ENCODE data around the gene CCL4L2. TPM values are rescaled to one million over a fixed set of nuclear protein-coding genes. Genes with fewer than 3 reads are reported as not detected.

The CCL4L2 gene
- polyA plus RNA-seq, 1 of the 3 experiments (the other 2 are of a cell fraction): not detected

DNA sequence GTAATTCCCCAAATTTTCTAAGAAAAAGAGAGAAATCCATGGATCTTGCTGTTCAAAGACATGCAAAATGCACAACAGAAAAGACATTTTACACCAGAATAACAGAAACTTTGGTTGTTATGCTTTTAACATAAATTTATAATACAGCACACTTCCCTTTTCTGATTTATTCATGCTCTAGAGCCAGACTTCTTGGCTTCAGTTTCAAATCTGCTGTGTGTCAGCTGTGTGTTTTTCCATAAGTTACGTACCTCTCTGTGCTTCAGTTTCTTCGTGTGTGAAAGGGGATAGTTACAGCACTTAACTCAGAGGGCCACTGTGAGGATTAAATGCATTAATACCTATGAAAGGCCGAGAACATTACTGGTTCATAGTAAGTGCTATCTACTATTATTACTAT lies 7.5 kb upstream of the CCL4L2 start:
- H3K27me3 ChIP-seq (ENCODE audit: insufficient read depth): peaks cover 25% of the 10 kb centered on the region
- H3K4me1 ChIP-seq (ENCODE audit: control insufficient read depth in 1 of 2, insufficient read depth in 2 of 2, low read depth in 1 of 2, low read length in 1 of 2): no peaks in the 10 kb centered on the region
- no peak overlapping the region for H3K9ac ChIP-seq
- CTCF ChIA-PET: no interaction called here
- H3K79me2 ChIP-seq (ENCODE audit: insufficient read depth): no peaks in the 10 kb centered on the region
- H3K36me3 ChIP-seq (replicated peaks in 1 of 2; ENCODE audit: control insufficient read depth in 1 of 2, insufficient read depth in 2 of 2, low read length in 1 of 2): no peaks in the 10 kb centered on the region
- no peaks in the 10 kb centered on the region for H3K9me3 ChIP-seq
- no peaks in the 10 kb centered on the region for H3F3A ChIP-seq (replicated peaks; ENCODE audit: insufficient read depth)
- H2AFZ ChIP-seq (ENCODE audit: low read depth): no peak overlapping the region
- WGBS (ENCODE audit: low lambda C conversion rate): 15% methylated on average over 3 of the region's 3 CpGs
- H4K20me1 ChIP-seq (ENCODE audit: insufficient read depth): no peaks in the 10 kb centered on the region
- POLR2A ChIA-PET: no interaction called here
- no peak for DNase-seq
- no peaks in the 10 kb centered on the region for H3K9me2 ChIP-seq
- TF ChIP-seq, protein P1, sequence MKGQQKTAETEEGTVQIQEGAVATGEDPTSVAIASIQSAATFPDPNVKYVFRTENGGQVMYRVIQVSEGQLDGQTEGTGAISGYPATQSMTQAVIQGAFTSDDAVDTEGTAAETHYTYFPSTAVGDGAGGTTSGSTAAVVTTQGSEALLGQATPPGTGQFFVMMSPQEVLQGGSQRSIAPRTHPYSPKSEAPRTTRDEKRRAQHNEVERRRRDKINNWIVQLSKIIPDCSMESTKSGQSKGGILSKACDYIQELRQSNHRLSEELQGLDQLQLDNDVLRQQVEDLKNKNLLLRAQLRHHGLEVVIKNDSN (IDR thresholded peaks at IDR 0.05; ENCODE audit: borderline replicate concordance, low read depth): no peak
- TF ChIP-seq FOXJ3 (CRISPR knock-in tag; IDR thresholded peaks at IDR 0.05): no peak
- H3K27ac ChIP-seq (ENCODE audit: low read depth in 2 of 2, low read length in 1 of 2): no peak overlapping the region
- no peak overlapping the region for H3K4me3 ChIP-seq (ENCODE audit: low read depth in 2 of 2, low read length in 1 of 2)
- H3K4me2 ChIP-seq: no peak overlapping the region

DNA sequence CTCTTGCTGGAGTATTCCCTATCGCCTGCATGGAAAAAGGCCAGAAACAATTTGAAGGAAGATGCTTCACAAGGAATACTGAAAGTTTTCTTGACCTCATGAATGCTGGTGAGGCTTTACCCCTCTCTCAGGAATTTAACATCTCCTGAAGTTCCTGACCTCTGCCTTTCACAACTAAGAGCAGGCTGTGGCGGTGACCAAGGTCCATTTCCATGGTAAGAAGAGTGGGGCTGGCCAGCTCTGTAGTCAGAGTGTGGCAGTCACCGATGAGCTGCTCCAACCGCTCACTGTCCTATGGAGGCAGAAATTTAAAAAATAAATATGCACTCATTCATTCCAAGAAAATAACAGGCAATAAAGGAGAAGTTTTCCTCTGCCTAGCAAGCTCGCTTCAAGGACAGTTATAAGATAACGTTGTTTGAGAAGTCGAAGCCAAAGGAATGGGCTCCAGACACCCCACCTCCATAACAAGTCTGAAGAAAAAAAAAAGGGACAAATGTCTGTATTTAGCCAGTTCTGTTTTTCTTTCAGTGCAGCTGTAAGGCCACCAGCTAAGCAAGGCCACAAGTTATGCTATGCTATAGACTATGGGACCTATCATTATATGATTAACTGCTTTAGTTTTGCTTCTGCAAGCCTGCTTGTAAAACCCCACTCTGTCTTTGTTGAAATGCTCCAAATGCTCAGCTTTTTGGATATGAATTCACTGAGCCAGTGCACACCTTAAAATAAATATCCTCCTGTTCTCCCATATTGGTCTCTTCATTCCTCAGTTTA lies 6.0 kb upstream of the CCL4L2 start:
- Histone ChIP-seq H3K4me1 (ENCODE audit: control insufficient read depth in 1 of 2, insufficient read depth in 2 of 2, low read depth in 1 of 2, low read length in 1 of 2) (no peaks in the 10 kb centered on the region), H3K9me2 (no peaks in the 10 kb centered on the region), H3K27ac (ENCODE audit: low read depth in 2 of 2, low read length in 1 of 2) (no peak overlapping the region), H2AFZ (ENCODE audit: low read depth) (no peak overlapping the region), H3K4me2 (no peak overlapping the region), H4K20me1 (ENCODE audit: insufficient read depth) (no peaks in the 10 kb centered on the region), H3F3A (replicated peaks; ENCODE audit: insufficient read depth) (no peaks in the 10 kb centered on the region), H3K9me3 (no peaks in the 10 kb centered on the region), H3K79me2 (ENCODE audit: insufficient read depth) (no peaks in the 10 kb centered on the region), H3K27me3 (ENCODE audit: insufficient read depth) (peaks cover 23% of the 10 kb centered on the region), H3K36me3 (replicated peaks in 1 of 2; ENCODE audit: control insufficient read depth in 1 of 2, insufficient read depth in 2 of 2, low read length in 1 of 2) (no peaks in the 10 kb centered on the region), H3K9ac (no peak overlapping the region), H3K4me3 (ENCODE audit: low read depth in 2 of 2, low read length in 1 of 2) (no peak overlapping the region)
- ChIA-PET POLR2A (no interaction called here), CTCF (no interaction called here)
- TF ChIP-seq TAF1 (IDR thresholded peaks at IDR 0.05; ENCODE audit: borderline replicate concordance, low read depth, low read length) (no peak), POLR2AphosphoS5 (IDR thresholded peaks at IDR 0.05; ENCODE audit: low read depth, low read length) (no peak), NRF1 (IDR thresholded peaks at IDR 0.05; ENCODE audit: low read depth, low read length) (no peak), MXI1 (IDR thresholded peaks at IDR 0.05; ENCODE audit: low read depth, low read length) (no peak)
- DNase-seq: no peak
- 29% methylated on average over 7 of the region's 7 CpGs for WGBS (ENCODE audit: low lambda C conversion rate)

DNA sequence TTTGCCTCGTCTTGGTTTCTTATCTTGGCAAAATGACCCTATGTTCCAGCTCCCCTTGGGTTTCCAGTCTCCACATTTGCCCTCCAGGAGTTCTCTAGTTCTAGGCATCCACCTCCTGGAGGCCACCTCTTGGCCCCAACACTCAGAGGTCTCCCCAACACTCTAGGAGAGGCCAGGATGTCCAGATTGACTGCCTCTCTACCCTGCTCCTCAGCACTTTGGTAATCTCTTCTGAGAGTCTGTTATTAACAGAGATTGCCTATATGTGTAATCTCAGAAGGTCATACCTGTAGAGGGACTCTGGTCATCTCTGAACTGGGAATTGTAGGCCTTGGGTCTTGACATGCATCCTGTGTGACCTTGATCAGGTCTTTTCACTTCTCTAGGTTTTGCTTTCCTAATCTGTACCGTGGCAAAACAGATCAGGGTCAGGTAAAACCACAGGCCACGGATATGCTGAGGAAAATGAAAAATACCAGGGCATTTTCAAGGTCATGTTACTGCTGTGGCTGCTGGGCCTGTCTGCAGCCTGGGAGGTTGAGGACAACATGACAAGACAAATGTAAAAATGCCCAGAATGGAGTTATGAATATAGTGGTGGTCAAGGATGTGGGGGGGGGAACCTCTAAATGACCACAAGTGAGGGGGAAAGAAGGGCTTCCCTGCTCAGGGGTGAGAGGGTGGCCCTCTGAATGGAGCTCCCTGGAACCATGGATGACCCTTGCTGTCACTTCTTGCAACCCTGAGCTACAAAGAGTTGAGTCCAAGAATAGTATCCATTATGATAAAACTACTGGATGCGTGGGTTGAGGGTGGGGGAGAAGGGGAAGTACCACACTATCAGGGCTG lies 5.0 kb upstream of the CCL4L2 start:
- Histone ChIP-seq H3F3A (replicated peaks; ENCODE audit: insufficient read depth) (no peaks in the 10 kb centered on the region), H3K4me3 (ENCODE audit: low read depth in 2 of 2, low read length in 1 of 2) (no peak overlapping the region), H2AFZ (ENCODE audit: low read depth) (no peak overlapping the region), H3K36me3 (replicated peaks in 1 of 2; ENCODE audit: control insufficient read depth in 1 of 2, insufficient read depth in 2 of 2, low read length in 1 of 2) (no peaks in the 10 kb centered on the region), H3K4me1 (ENCODE audit: control insufficient read depth in 1 of 2, insufficient read depth in 2 of 2, low read depth in 1 of 2, low read length in 1 of 2) (no peaks in the 10 kb centered on the region), H3K9me2 (no peaks in the 10 kb centered on the region), H3K27me3 (ENCODE audit: insufficient read depth) (peaks cover 20% of the 10 kb centered on the region), H3K9ac (no peak overlapping the region), H3K9me3 (no peaks in the 10 kb centered on the region), H3K27ac (ENCODE audit: low read depth in 2 of 2, low read length in 1 of 2) (no peak overlapping the region), H4K20me1 (ENCODE audit: insufficient read depth) (no peaks in the 10 kb centered on the region), H3K79me2 (ENCODE audit: insufficient read depth) (no peaks in the 10 kb centered on the region), H3K4me2 (no peak overlapping the region)
- ChIA-PET CTCF (no interaction called here), POLR2A (no interaction called here)
- 7% methylated on average over 4 of the region's 4 CpGs for WGBS (ENCODE audit: low lambda C conversion rate)
- DNase-seq: no peak
- TF ChIP-seq ELF1 (IDR thresholded peaks at IDR 0.05): no peak
- no peak for TF ChIP-seq TAF1 (IDR thresholded peaks at IDR 0.05; ENCODE audit: borderline replicate concordance, low read depth, low read length)
- no peak for TF ChIP-seq TCF12 (IDR thresholded peaks at IDR 0.05)
- TF ChIP-seq, protein P2, sequence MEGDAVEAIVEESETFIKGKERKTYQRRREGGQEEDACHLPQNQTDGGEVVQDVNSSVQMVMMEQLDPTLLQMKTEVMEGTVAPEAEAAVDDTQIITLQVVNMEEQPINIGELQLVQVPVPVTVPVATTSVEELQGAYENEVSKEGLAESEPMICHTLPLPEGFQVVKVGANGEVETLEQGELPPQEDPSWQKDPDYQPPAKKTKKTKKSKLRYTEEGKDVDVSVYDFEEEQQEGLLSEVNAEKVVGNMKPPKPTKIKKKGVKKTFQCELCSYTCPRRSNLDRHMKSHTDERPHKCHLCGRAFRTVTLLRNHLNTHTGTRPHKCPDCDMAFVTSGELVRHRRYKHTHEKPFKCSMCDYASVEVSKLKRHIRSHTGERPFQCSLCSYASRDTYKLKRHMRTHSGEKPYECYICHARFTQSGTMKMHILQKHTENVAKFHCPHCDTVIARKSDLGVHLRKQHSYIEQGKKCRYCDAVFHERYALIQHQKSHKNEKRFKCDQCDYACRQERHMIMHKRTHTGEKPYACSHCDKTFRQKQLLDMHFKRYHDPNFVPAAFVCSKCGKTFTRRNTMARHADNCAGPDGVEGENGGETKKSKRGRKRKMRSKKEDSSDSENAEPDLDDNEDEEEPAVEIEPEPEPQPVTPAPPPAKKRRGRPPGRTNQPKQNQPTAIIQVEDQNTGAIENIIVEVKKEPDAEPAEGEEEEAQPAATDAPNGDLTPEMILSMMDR (IDR thresholded peaks at IDR 0.05): no peak
- TF ChIP-seq POLR2AphosphoS5 (IDR thresholded peaks at IDR 0.05; ENCODE audit: low read depth, low read length): no peak
- no peak for TF ChIP-seq RXRA (IDR thresholded peaks at IDR 0.05; ENCODE audit: borderline replicate concordance, low read depth)
- TF ChIP-seq GABPA (IDR thresholded peaks at IDR 0.05; ENCODE audit: low read depth): no peak
- no peak for TF ChIP-seq EP300 (IDR thresholded peaks at IDR 0.05; ENCODE audit: borderline replicate concordance in 1 of 2, low read depth in 1 of 2, low read length in 1 of 2)
- no peak for TF ChIP-seq MEF2A (IDR thresholded peaks at IDR 0.05; ENCODE audit: borderline replicate concordance, low read depth)
- TF ChIP-seq NFIC (IDR thresholded peaks at IDR 0.05; ENCODE audit: borderline replicate concordance): no peak
- TF ChIP-seq, protein P1 (IDR thresholded peaks at IDR 0.05; ENCODE audit: borderline replicate concordance, low read depth): no peak
- no peak for TF ChIP-seq EZH2phosphoT487 (IDR thresholded peaks at IDR 0.05; ENCODE audit: borderline replicate concordance, low read depth)
- TF ChIP-seq JUND (IDR thresholded peaks at IDR 0.05): no peak
- TF ChIP-seq RCOR1 (IDR thresholded peaks at IDR 0.05; ENCODE audit: low read length): no peak
- TF ChIP-seq, protein P3, sequence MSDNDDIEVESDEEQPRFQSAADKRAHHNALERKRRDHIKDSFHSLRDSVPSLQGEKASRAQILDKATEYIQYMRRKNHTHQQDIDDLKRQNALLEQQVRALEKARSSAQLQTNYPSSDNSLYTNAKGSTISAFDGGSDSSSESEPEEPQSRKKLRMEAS (IDR thresholded peaks at IDR 0.05; ENCODE audit: low read depth): no peak

Data from SK-N-SH (cell line).